ENCODE data around the gene PLEKHM3.

Gene PLEKHM3

GRCh38 chr2:208066016-208066415 lies 40.7 kb upstream of the PLEKHM3 start:
- Histone ChIP-seq H3K4me1 (ENCODE audit: low read length) (peaks cover 22% of the 10 kb centered on the region), H3K27ac (ENCODE audit: low read length) (no peak overlapping the region), H3K4me3 (ENCODE audit: low read length) (no peak overlapping the region), H3K9me3 (ENCODE audit: insufficient read depth, low read length) (no peaks in the 10 kb centered on the region), H3K9ac (ENCODE audit: low read length) (no peak overlapping the region), H3K27me3 (ENCODE audit: low read depth, low read length) (peaks cover 16% of the 10 kb centered on the region), H3K36me3 (replicated peaks; ENCODE audit: low read depth, low read length) (no peaks in the 10 kb centered on the region), H4K20me1 (ENCODE audit: insufficient read depth, low read length) (no peaks in the 10 kb centered on the region), H2AFZ (ENCODE audit: low read depth, low read length) (no peak overlapping the region), H3K4me2 (ENCODE audit: low read length) (no peak overlapping the region), H3K79me2 (ENCODE audit: low read length) (no peaks in the 10 kb centered on the region)
- TF ChIP-seq, protein P1, sequence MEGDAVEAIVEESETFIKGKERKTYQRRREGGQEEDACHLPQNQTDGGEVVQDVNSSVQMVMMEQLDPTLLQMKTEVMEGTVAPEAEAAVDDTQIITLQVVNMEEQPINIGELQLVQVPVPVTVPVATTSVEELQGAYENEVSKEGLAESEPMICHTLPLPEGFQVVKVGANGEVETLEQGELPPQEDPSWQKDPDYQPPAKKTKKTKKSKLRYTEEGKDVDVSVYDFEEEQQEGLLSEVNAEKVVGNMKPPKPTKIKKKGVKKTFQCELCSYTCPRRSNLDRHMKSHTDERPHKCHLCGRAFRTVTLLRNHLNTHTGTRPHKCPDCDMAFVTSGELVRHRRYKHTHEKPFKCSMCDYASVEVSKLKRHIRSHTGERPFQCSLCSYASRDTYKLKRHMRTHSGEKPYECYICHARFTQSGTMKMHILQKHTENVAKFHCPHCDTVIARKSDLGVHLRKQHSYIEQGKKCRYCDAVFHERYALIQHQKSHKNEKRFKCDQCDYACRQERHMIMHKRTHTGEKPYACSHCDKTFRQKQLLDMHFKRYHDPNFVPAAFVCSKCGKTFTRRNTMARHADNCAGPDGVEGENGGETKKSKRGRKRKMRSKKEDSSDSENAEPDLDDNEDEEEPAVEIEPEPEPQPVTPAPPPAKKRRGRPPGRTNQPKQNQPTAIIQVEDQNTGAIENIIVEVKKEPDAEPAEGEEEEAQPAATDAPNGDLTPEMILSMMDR (IDR thresholded peaks at IDR 0.05; ENCODE audit: low read depth, low read length) = no peak
- no peak for TF ChIP-seq EZH2phosphoT487 (IDR thresholded peaks at IDR 0.05; ENCODE audit: low read depth)

GRCh38 chr2:208065476-208065875 lies 40.1 kb upstream of the PLEKHM3 start:
- Histone ChIP-seq H3K4me1 (ENCODE audit: low read length) (peaks cover 22% of the 10 kb centered on the region), H4K20me1 (ENCODE audit: insufficient read depth, low read length) (no peaks in the 10 kb centered on the region), H3K9ac (ENCODE audit: low read length) (no peak overlapping the region), H3K27ac (ENCODE audit: low read length) (no peak overlapping the region), H2AFZ (ENCODE audit: low read depth, low read length) (no peak overlapping the region), H3K4me2 (ENCODE audit: low read length) (peak overlapping the region; percentile 37; the same call in 1 of the 2 replicates), H3K4me3 (ENCODE audit: low read length) (no peak overlapping the region), H3K79me2 (ENCODE audit: low read length) (no peaks in the 10 kb centered on the region), H3K36me3 (replicated peaks; ENCODE audit: low read depth, low read length) (no peaks in the 10 kb centered on the region), H3K9me3 (ENCODE audit: insufficient read depth, low read length) (no peaks in the 10 kb centered on the region), H3K27me3 (ENCODE audit: low read depth, low read length) (peaks cover 17% of the 10 kb centered on the region)
- TF ChIP-seq, protein P1 (IDR thresholded peaks at IDR 0.05; ENCODE audit: low read depth, low read length) = no peak
- TF ChIP-seq EZH2phosphoT487 (IDR thresholded peaks at IDR 0.05; ENCODE audit: low read depth) = no peak

GRCh38 chr2:208064220-208064961 lies 39.1 kb upstream of the PLEKHM3 start:
- Histone ChIP-seq H3K4me2 (ENCODE audit: low read length) (peak overlapping the region; percentile 64), H3K36me3 (replicated peaks; ENCODE audit: low read depth, low read length) (no peaks in the 10 kb centered on the region), H3K9me3 (ENCODE audit: insufficient read depth, low read length) (no peaks in the 10 kb centered on the region), H4K20me1 (ENCODE audit: insufficient read depth, low read length) (no peaks in the 10 kb centered on the region), H3K79me2 (ENCODE audit: low read length) (no peaks in the 10 kb centered on the region), H3K27ac (ENCODE audit: low read length) (peak overlapping the region; percentile 64), H3K9ac (ENCODE audit: low read length) (no peak overlapping the region), H3K4me3 (ENCODE audit: low read length) (0 out of 2 replicates have a peak overlapping the region, but pooled peaks have one; percentile 2), H3K4me1 (ENCODE audit: low read length) (peaks cover 22% of the 10 kb centered on the region), H2AFZ (ENCODE audit: low read depth, low read length) (no peak overlapping the region), H3K27me3 (ENCODE audit: low read depth, low read length) (peaks cover 17% of the 10 kb centered on the region)
- TF ChIP-seq EZH2phosphoT487 (IDR thresholded peaks at IDR 0.05; ENCODE audit: low read depth) = no peak
- TF ChIP-seq, protein P1 (IDR thresholded peaks at IDR 0.05; ENCODE audit: low read depth, low read length) = no peak

- H2AFZ ChIP-seq (ENCODE audit: low read depth, low read length) = no peak overlapping the region
- no peaks in the 10 kb centered on the region for H4K20me1 ChIP-seq (ENCODE audit: insufficient read depth, low read length)
- H3K79me2 ChIP-seq (ENCODE audit: low read length) = no peaks in the 10 kb centered on the region
- no peaks in the 10 kb centered on the region for H3K36me3 ChIP-seq (replicated peaks; ENCODE audit: low read depth, low read length)
- no peak overlapping the region for H3K9ac ChIP-seq (ENCODE audit: low read length)
- H3K9me3 ChIP-seq (ENCODE audit: insufficient read depth, low read length) = no peaks in the 10 kb centered on the region
- H3K27ac ChIP-seq (ENCODE audit: low read length) = no peak overlapping the region
- peaks cover 14% of the 10 kb centered on the region for H3K27me3 ChIP-seq (ENCODE audit: low read depth, low read length)
- no peak overlapping the region for H3K4me3 ChIP-seq (ENCODE audit: low read length)
- no peak for TF ChIP-seq EZH2phosphoT487 (IDR thresholded peaks at IDR 0.05; ENCODE audit: low read depth)
- TF ChIP-seq, protein P1 (IDR thresholded peaks at IDR 0.05; ENCODE audit: low read depth, low read length) = no peak
- H3K4me1 ChIP-seq (ENCODE audit: low read length) = peaks cover 22% of the 10 kb centered on the region
- no peak overlapping the region for H3K4me2 ChIP-seq (ENCODE audit: low read length)
Observed at GRCh38 chr2:208062961-208063360, 37.6 kb upstream of the PLEKHM3 start.

Data from OCI-LY3 (cell line).